GM21423 (cell line): ENCODE results near the gene PRAMEF14.
"Not testable (repeated sequence)": the region's sequence is repeated elsewhere in the genome, so short reads cannot be mapped to it uniquely, and the experiment has no call there.

Source experiments
- ATAC-seq: cut with Tn5 transposase; IDR thresholded peaks from one replicate; pipeline ENCODE4 v1.9.1; 2021; ENCODE audit warnings: mild to moderate bottlenecking, moderate library complexity; ENCODE audit not compliant: unreplicated experiment

Gene PRAMEF14, protein sequence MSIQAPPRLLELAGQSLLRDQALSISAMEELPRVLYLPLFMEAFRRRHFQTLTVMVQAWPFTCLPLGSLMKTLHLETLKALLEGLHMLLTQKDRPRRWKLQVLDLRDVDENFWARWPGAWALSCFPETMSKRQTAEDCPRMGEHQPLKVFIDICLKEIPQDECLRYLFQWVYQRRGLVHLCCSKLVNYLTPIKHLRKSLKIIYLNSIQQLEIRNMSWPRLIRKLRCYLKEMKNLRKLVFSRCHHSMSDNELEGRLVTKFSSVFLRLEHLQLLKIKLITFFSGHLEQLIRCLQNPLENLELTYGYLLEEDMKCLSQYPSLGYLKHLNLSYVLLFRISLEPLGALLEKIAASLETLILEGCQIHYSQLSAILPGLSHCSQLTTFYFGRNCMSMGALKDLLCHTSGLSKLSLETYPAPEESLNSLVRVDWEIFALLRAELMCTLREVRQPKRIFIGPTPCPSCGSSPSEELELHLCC

DNA sequence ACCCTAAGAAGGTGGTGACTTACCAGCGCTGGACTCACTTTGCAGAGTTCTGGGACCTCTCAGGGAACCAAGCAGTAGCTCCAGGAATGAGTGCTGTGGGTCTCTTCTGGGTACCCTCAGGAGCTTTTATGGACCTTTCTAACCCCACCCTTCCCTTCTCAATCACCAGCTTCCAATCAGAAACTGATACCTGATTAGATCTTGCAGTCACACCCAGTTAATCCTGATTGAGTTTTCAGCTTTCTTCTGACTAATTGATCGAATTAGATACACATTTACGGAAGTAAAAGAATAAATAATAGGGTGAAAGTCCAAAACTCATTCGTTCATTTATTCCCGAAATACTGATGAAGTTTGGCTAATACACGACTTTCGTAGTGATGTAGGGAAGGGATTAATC, at the start of gene PRAMEF14:
Gene PRAMEF14 (minus strand): TSS at position 101 of the 400 bp plus-strand sequence. CDS start 1,820 bp downstream, outside the sequence.
- not testable (repeated sequence) for ATAC-seq

DNA sequence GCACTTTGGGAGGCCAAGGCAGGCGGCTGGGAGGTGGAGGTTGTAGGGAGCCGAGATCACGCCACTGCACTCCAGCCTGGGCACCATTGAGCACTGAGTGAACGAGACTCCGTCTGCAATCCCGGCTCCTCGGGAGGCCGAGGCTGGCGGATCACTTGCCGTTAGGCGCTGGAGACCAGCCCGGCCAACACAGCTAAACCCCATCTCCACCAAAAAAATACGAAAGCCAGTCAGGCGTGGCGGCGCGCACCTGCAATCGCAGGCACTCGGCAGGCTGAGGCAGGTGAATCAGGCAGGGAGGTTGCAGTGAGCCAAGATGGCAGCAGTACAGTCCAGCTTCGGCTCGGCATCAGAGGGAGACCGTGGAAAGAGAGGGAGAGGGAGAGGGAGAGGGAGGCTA, 48.4 kb upstream of the PRAMEF14 start:
- not testable (repeated sequence) for ATAC-seq

DNA sequence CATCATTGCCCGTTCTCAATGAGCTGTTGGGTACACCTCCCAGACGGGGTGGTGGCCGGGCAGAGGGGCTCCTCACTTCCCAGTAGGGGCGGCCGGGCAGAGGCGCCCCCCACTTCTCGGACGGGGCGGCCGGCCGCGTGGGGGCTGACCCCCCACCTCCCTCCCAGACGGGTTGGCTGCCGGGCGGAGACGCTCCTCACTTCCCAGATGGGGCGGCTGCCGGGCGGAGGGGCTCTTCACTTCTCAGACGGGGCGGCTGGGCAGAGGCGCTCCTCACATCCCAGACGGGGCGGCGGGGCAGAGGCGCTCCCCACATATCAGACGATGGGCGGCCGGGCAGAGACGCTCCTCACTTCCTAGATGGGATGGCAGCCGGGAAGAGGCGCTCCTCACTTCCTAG, 47.8 kb upstream of the PRAMEF14 start:
- ATAC-seq = not testable (repeated sequence)

DNA sequence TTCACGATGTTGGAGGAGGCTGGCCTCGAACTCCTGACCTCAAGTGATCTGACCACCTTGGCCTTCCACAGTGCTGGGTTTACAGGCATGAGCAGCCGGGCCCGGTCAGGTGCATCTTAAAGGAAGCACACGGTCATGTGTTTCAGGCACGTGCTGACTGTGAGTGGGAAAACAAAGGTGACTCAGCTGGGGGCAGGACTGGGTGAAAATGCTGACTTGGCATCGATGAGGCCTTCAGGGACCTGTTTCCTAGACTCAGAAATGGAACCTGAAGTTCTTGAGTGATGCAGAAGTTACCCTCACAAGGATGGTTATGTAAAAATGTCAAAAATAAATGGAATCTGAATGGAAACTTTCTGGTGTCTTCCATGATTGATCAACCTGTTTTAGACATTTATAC, 46.1 kb upstream of the PRAMEF14 start:
- not testable (repeated sequence) for ATAC-seq

DNA sequence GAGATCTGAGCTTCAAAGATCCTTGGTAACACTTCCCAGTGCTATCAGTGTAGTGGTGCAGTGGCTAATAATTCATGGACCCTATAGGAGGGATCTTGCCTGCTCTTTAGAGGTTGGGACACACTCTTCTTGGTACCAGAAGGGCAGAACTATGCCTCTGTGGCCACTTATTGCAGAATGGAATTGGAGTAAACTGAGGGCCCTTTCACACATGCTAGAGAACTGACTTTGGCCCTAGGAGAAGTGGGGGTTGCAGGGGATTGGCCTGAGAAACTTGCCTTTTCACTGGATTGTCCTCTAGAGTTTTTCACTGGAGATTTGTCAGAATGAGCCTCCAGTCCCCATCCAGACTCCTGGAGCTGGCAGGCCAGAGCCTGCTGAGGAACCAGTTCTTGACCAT, 42.4 kb upstream of the PRAMEF14 start, which contains the start of gene PRAMEF17:
Gene PRAMEF17 (plus strand): TSS at position 301 of the 400 bp plus-strand sequence. CDS start 26 bp downstream, at position 327.
- ATAC-seq = not testable (repeated sequence)

DNA sequence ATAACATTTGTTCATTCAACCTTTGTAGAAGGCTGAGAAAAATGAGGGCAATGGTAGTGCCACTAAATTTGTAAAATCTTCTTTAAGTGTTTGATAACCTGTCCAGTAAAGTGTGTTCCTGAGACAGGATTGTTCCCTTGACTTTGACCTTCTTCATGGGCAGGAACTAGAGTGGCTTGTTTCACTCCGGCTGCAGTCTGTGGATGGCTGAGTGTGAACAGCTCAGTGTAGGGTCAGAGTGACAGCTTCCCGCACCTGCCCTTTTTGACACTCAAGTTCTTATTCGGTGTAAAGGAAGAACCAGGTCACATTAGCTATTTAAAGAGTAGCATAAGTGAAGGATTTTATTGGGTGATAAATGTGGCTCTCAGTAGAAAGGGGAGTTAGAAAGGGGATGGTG, 33.4 kb upstream of the PRAMEF14 start:
- ATAC-seq = not testable (repeated sequence)

DNA sequence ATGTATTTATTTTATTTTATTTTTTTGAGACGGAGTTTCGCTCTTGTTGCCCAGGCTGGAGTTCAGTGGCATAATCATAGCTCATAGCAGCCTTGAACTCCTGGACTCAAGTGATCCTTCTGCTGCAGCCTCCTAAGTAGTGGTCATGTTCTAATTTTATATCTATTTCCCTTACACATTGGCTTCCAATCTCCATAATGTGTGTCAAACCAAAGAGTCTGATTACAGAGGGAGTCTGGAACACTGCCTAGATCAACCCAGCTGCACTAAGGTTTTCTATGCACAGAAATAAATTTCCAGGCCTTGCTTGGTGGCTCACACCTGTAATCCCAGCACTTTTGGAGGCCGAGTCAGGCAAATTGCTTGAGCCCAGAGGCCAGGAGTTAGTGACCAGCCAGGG, 32.0 kb upstream of the PRAMEF14 start:
- ATAC-seq = not testable (repeated sequence)

DNA sequence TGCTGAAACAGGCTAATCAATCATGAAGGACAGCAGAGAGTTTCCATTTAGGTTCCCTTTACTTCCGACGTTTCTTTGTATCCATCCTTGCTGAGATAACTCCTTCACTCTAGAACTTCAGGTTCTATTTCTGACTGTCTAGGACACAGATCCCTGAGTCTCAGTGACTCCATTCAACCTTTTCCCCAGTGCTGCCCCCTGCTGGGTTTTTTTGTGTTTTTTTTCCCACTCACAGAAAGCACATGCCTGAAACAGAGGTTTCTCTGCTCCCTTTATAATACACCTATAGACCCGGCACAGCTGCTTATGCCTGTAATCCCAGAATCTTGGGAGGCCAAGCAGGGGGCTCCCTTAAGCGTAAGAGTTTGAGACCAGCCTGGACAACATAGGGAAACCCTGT, 21.6 kb upstream of the PRAMEF14 start:
- ATAC-seq = not testable (repeated sequence)

DNA sequence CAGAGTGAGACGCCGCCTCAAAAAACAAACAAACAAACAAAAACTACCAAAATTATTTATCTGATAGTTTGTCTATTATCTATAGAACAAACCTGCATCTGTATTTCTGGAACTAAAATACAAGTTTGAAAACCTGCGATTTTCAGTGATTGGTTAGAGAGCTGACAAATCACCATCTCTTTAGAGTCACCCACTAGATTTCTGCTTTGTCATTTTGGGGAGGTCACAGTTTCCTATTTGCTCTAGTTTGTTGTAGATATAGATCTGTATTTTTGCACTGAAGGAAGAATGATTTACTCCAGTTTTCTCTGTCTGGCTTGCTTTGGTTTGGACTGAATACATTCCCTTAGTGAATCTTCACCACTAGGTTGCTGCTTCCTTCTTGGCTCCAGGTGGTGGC, 19.6 kb upstream of the PRAMEF14 start:
- ATAC-seq = not testable (repeated sequence)

DNA sequence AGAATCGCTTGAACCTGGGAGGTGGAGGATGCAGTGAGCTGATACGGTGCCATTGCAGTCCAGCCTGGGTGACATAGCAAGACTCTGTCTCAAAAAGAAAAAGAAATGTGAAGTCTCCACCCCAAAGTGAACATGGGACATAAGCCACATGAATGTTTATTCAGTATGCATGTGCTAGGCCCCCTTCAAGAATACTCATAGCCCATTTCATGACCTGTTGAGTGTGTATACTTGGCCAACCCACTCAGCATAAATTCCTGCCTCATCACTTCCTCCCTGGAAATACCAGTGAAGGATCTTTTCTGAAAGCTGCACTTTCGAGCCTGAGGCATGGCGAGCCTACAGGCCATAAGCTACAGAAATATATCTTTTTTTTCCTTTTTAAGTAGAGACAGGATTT, 18.0 kb upstream of the PRAMEF14 start:
- ATAC-seq = not testable (repeated sequence)

DNA sequence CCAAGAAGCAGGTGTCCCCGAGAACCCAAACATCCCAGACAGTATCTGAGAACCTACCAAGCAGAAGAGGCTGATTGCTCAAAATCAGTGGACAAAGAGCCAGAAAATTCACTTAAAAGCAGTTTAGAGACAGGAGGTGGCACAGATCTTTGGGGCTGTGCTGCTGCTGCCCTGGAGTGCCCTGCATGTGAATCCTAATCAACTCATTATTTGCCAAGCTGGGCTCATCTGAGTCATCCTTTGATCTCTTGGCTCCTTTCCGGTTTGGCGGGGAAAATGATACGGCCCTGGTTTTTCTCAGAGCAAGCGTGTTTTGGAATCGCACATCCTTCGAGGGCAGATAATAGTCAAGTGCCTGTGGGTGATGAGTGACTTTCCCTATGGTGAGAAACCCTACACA, 15.4 kb upstream of the PRAMEF14 start:
- not testable (repeated sequence) for ATAC-seq

DNA sequence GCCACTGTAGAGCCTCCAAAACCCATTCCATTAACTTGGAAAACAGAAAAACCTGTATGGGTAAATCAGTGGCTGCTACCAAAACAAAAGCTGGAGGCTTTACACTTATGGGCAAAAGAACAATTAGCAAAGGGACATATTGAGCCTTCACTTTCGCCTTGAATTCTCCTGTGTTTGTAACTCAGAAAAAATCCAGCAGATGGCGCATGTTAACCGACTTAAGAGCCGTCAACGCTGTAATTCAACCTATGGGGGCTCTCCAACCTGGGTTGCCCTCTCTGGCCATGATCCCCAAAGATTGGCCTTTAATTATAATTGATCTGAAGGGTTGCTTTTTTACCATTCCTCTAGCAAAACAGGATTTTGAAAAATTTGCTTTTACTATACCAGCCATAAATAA, 9.8 kb upstream of the PRAMEF14 start:
- not testable (repeated sequence) for ATAC-seq

DNA sequence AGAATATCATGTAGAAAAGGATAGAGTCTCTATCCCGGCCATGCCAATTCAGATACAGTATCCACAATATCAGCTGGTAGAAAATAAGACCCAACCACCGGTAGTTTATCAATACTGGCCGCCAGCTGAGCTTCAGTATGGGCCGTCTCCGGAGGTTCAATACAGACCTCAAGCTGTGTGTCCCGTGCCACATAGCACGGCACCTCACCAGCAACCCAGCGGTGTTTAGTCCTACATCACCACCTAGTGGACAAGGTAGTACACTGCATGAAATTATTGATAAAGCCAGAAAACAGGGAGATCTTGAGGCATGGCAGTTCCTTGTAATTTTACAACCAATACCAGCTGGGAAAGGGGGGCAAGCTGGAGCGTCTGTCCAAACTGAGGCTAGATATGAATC, 7.5 kb upstream of the PRAMEF14 start:
- ATAC-seq = not testable (repeated sequence)

DNA sequence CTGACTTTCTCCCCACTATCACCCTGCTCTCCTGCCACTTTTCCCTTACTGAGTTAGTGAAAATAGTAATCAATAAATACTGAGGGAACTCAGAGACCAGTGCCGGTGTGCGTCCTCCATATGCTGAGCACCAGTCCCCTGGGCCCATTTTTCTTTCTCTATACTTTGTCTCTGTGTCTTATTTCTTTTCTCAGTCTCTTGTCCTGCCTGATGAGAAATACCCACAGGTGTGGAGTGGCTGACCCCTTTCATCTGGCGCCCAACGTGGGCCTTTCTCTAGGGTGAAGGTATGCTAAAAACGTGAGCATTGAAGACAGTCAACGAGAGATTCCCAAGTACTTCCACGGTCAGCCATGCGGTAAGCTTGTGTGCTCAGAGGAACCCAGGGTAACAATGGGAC, 6.5 kb upstream of the PRAMEF14 start:
- ATAC-seq = not testable (repeated sequence)

DNA sequence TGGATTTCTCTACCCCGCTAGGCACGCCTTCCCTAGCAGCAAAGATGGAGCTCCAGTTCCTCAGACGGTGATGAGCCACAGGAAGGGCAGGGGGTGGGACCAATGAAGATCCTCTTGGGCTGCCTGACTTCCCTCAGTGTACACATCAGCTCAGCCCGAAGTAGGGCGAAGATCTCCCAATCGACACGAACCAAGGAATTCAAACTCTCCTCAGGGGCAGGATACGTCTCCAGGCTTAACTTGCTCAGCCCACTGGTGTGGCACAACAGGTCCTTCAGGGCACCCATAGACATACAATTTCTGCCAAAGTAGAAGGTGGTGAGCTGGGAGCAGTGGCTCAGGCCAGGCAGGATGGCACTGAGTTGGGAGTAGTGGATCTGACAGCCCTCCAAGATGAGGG, 4.4 kb downstream of the PRAMEF14 start:
- not testable (repeated sequence) for ATAC-seq

DNA sequence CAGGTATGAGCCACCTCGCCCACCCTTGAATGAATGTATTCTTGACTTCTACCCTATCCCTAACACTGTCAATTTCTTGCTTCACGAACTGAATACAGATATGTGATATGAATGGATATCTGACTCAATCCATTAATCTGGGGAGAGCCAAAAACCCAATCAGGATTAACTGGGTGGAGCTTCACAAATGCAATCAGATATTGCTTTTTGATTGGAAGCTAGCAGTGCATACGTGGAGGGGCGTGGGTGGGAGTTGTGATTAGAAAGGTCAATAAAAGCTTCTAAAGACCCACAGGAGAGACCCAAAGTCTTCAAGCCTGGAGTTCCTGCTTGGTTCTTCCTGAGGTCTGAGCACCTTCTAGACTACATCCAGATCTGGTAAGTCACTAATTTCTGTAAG, 31.7 kb downstream of the PRAMEF14 start, which contains the start of gene PRAMEF15:
Gene PRAMEF15 (plus strand): TSS at position 301 of the 400 bp plus-strand sequence. CDS start 2,827 bp downstream, outside the sequence.
- ATAC-seq = not testable (repeated sequence)

DNA sequence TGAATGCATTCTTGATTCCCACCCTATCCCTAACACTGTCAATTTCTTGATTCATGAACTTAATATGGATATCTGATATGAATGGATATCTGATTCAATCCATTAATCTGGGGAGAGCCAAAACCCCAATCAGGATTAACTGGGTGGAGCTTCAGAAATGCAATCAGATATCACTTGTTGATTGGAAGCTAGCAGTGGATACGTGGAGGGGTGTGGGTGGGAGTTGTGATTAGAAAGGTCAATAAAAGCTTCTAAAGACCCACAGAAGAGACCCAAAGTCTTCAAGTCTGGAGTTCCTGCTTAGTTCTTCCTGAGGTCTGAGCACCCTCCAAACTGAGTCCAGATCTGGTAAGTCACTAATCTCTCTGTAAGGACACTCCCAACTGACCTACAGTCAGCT, 43.7 kb downstream of the PRAMEF14 start, which contains the start of gene PRAMEF33:
Gene PRAMEF33 (plus strand): TSS at position 301 of the 400 bp plus-strand sequence. CDS start 2,416 bp downstream, outside the sequence.
- ATAC-seq = not testable (repeated sequence)

DNA sequence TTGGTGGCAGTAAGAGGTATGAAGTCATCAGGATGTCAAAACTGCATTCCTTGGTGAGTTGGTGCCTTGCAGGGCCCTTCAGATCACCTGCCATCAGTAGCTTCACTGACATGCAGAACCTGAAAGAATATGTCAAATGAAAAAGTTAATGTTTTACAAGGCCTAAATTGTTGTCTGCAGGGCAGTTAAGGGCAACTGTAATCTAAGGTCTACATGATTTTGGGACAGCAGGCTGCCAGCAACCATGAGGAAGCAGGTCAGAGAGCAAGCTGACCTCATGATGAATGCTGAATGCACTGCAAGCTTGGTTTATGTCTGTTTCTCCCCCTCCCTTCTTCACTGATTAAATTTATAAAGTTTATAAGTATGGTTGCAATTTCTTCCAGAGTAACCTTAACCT, 44.7 kb downstream of the PRAMEF14 start:
- ATAC-seq = not testable (repeated sequence)

DNA sequence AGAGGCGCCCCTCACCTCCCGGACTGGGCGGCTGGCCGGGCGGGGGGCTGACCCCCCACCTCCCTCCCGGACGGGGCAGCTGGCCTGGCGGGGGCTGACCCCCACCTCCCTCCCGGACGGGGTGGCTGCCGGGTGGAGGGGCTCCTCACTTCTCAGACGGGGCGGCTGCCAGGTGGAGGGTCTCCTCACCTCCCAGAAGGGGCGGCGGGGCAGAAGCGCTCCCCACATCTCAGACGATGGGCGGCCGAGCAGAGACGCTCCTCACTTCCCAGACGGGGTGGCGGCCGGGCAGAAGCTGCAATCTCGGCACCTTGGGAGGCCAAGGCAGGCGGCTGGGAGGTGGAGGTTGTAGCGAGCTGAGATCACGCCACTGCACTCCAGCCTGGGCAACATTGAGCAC, 48.2 kb downstream of the PRAMEF14 start:
- ATAC-seq = not testable (repeated sequence)

DNA sequence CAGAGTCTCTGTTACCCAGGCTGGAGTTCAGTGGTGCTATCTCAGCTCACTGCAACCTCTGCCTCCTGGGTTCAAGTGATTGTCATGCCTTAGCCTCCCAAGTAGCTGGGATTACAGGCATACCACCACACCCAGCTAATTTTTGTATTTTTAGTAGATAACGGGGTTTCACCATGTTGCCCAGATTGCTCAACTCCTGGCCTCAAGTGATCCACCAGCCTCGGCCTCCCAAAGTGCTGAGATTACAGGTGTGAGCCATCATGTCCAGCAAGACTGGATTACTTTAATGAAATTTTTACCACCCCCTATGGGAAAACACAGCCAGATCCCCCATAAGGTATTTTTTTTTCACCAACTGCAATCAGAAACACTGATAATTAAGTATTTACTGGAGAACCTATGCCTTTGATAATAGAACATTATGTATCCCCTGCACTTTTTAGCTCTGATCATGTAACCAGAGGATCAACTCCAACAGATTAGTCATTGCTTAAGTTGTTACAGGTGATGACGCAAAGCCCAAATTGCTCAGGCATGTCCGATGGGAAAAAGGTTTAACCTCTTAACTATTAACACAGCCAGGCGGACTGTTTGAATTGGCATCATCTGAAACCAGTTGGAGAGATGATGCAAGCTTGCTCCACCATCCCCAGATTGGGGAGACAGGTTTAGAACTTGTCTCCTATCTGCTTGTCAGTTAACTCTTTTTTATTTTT, 49.6 kb downstream of the PRAMEF14 start:
- not testable (repeated sequence) for ATAC-seq
